Keratinocyte (primary cell): ENCODE results near the gene B3GNT9.

Experiments used
- EZH2 ChIP-seq: IDR thresholded peaks from one replicate; pipeline ENCODE4 v1.6.1; 2012; ENCODE audit warnings: inconsistent platforms, mild to moderate bottlenecking, low read length, moderate library complexity
- TF ChIP-seq, protein P1 (sequence below), 3 experiments: IDR thresholded peaks in 1 of 3; conservative IDR thresholded peaks in 1 of 3; optimal IDR thresholded peaks in 1 of 3; 2 replicates in 2 of 3; 3 replicates in 1 of 3; pipeline versions ENCODE3 to v1.5.1; 2011; ENCODE audit warnings: low read length in 3 of 3, mild to moderate bottlenecking in 3 of 3, moderate library complexity in 2 of 3, control low read depth in 1 of 3, inconsistent platforms in 1 of 3; ENCODE audit not compliant: insufficient read depth in 2 of 3; ENCODE audit errors: extremely low read depth in 1 of 3

GRCh38 chr16:67104845-67105244, 46.0 kb downstream of the B3GNT9 start:
- TF ChIP-seq, protein P1, sequence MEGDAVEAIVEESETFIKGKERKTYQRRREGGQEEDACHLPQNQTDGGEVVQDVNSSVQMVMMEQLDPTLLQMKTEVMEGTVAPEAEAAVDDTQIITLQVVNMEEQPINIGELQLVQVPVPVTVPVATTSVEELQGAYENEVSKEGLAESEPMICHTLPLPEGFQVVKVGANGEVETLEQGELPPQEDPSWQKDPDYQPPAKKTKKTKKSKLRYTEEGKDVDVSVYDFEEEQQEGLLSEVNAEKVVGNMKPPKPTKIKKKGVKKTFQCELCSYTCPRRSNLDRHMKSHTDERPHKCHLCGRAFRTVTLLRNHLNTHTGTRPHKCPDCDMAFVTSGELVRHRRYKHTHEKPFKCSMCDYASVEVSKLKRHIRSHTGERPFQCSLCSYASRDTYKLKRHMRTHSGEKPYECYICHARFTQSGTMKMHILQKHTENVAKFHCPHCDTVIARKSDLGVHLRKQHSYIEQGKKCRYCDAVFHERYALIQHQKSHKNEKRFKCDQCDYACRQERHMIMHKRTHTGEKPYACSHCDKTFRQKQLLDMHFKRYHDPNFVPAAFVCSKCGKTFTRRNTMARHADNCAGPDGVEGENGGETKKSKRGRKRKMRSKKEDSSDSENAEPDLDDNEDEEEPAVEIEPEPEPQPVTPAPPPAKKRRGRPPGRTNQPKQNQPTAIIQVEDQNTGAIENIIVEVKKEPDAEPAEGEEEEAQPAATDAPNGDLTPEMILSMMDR (optimal IDR thresholded peaks at IDR 0.05 in 1 of 3, IDR thresholded peaks at IDR 0.05 in 1 of 3, conservative IDR thresholded peaks at IDR 0.05 in 1 of 3; ENCODE audit: extremely low read depth in 1 of 3, insufficient read depth in 2 of 3, low read length in 3 of 3), result no peak
- no peak for TF ChIP-seq EZH2
